HEK293T (cell line): Measurements from ENCODE around the gene STK39.

Source experiments
- CTCF ChIA-PET: fragments of 350-600 bp; formaldehyde crosslinking; extraction: SDS; loops from one replicate; lab custom pipeline; 2021; ENCODE audit warnings: antibody characterized with exemption, inconsistent platforms; lab: Yijun Ruan, JAX
- POLR2A ChIA-PET: fragments of 350-600 bp; formaldehyde crosslinking; extraction: SDS; loops from one replicate; lab custom pipeline; 2020; ENCODE audit warnings: antibody characterized with exemption, inconsistent platforms; lab: Yijun Ruan, JAX
- DNase-seq: peaks from one replicate; pipeline ENCODE4 v3.0.0; 2012; ENCODE audit warnings: mixed read lengths; ENCODE audit errors: extremely low spot score
- ARNT ChIP-seq: fragments of 450-650 bp; IDR thresholded peaks from 2 replicates; pipeline ENCODE4 v1.6.1; 2017; ENCODE audit warnings: mild to moderate bottlenecking
- BHLHE40 ChIP-seq: fragments of 450-650 bp; IDR thresholded peaks from 2 replicates; pipeline ENCODE4 v1.6.1; 2016; ENCODE audit warnings: mild to moderate bottlenecking, moderate library complexity, borderline replicate concordance
- CTBP1 ChIP-seq: fragments of 450-650 bp; IDR thresholded peaks from 2 replicates; pipeline ENCODE4 v1.6.1; 2016; ENCODE audit warnings: borderline replicate concordance
- ELF4 ChIP-seq: fragments of 450-650 bp; IDR thresholded peaks from 2 replicates; pipeline ENCODE4 v1.6.1; 2017; ENCODE audit warnings: antibody characterized with exemption
- FOXA1 ChIP-seq: fragments of 450-650 bp; IDR thresholded peaks from 2 replicates; pipeline ENCODE4 v1.6.1; 2016; ENCODE audit warnings: mild to moderate bottlenecking
- FOXK2 ChIP-seq: fragments of 450-650 bp; IDR thresholded peaks from 2 replicates; pipeline ENCODE4 v1.6.1; 2016; ENCODE audit warnings: mild to moderate bottlenecking
- FOXM1 ChIP-seq: fragments of 450-650 bp; IDR thresholded peaks from 2 replicates; pipeline ENCODE4 v1.6.1; 2017; ENCODE audit warnings: mild to moderate bottlenecking, borderline replicate concordance
- HDGF ChIP-seq: fragments of 450-650 bp; IDR thresholded peaks from 2 replicates; pipeline ENCODE4 v1.6.1; 2017; ENCODE audit warnings: antibody characterized with exemption, borderline replicate concordance
- L3MBTL2 ChIP-seq: fragments of 450-650 bp; conservative IDR thresholded peaks from 2 replicates; pipeline ENCODE4 v1.6.1; 2016; ENCODE audit warnings: mild to moderate bottlenecking
- LEF1 ChIP-seq: fragments of 450-650 bp; IDR thresholded peaks from 2 replicates; pipeline ENCODE4 v1.6.1; 2017; ENCODE audit warnings: mild to moderate bottlenecking, borderline replicate concordance
- NFRKB ChIP-seq: fragments of 450-650 bp; IDR thresholded peaks from 2 replicates; pipeline ENCODE4 v1.6.1; 2016; ENCODE audit warnings: mild to moderate bottlenecking, moderate library complexity
- SP1 ChIP-seq: fragments of 450-650 bp; IDR thresholded peaks from 2 replicates; pipeline ENCODE4 v1.6.1; 2017
- SUZ12 ChIP-seq: fragments of 450-650 bp; IDR thresholded peaks from 2 replicates; pipeline ENCODE4 v1.6.1; 2016; ENCODE audit warnings: mild to moderate bottlenecking
- TARDBP ChIP-seq: fragments of 450-650 bp; IDR thresholded peaks from 2 replicates; pipeline ENCODE4 v1.6.1; 2016
- ZNF384 ChIP-seq: fragments of 450-650 bp; IDR thresholded peaks from 2 replicates; pipeline ENCODE4 v1.6.1; 2016
- TF ChIP-seq, protein P1 (sequence below): fragments of 450-650 bp; IDR thresholded peaks from 2 replicates; pipeline ENCODE4 v1.6.1; 2016

Gene STK39

DNA sequence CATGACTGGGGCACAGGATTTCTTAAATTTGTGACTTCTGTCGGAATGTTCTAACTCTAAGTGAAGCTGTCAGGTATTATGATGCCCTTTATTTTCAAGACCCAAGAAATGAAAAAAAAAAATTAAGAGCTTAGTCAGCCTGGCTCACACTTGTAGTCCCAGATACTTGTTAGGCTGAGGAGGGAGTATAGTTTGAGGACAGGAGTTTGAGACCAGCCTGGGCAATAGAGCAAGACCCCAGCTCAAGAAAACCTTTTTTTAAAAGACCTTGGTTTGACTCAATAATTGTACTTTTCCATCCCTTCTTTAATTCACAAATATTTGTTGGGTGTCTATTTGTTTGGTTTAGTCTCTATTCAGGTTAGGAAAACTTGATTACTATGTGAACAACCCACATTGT, 310.0 kb downstream of the STK39 start:
- ChIA-PET CTCF (interaction anchor here (0.7 kb wide), 1 partner anchor 106 kb away, joined by 3 read pairs; no protein-coding TSS in a partner anchor), POLR2A (no interaction called here)
- no peak for DNase-seq
- TF ChIP-seq FOXA1 (no peak), L3MBTL2 (no peak), TARDBP (no peak), ELF4 (no peak), FOXK2 (no peak), LEF1 (no peak)
- TF ChIP-seq, protein P1, sequence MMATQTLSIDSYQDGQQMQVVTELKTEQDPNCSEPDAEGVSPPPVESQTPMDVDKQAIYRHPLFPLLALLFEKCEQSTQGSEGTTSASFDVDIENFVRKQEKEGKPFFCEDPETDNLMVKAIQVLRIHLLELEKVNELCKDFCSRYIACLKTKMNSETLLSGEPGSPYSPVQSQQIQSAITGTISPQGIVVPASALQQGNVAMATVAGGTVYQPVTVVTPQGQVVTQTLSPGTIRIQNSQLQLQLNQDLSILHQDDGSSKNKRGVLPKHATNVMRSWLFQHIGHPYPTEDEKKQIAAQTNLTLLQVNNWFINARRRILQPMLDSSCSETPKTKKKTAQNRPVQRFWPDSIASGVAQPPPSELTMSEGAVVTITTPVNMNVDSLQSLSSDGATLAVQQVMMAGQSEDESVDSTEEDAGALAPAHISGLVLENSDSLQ = no peak

DNA sequence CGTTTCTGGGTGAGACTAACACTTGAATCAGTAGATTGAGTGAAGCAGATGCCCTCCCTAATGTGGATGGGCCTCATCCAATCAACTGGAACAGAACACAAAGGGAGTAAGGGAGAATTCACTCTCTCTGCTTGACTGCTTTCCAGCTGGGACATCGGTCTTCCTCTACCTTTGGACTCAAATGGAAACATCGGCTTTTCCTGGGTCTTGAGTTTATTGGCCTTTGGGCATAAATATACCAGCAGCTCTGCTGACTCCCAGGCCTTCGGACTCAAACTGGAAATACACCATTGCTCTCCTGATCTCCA, 311.6 kb downstream of the STK39 start:
- POLR2A ChIA-PET = no interaction called here
- CTCF ChIA-PET = no interaction called here
- DNase-seq = no peak
- TF ChIP-seq FOXA1 (no peak), LEF1 (no peak), NFRKB (no peak), TARDBP (no peak), BHLHE40 (no peak), L3MBTL2 (no peak), ARNT (no peak), FOXK2 (no peak), CTBP1 (no peak), ZNF384 (no peak), FOXM1 (no peak), SP1 (no peak), SUZ12 (no peak), HDGF (no peak), ELF4 (no peak)
- TF ChIP-seq, protein P1 = no peak

DNA sequence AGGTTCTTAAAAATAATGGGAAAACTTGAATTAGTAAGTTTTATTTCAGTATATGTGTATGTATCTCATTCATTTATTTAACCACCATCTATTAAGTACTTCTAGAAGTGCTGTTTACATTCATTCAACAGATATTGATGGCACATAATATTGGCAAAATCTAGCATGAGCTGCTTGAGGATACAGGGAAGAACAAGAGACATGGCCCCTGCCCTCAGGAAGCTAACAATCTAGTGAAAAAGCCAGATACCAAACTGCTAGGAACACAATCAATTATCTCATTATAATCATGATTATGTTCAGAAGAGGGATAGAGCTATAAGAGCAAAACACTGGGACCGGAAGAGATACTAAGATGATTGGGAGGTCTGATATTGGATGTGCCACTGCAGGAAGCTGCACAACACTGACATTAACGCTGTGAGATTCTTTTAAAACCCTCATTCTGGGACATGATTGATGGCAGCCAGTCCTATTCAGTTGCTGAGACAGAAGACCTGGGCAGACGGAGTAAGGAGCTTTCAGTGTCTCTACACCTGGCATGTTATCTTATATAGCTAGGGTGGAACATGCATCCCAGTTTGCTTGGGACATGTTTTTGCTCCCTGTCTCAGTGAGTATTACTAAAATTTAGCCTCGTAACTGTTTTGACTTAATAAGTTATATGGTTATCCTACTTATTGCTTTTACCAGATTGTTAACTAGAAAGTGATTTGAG, 314.1 kb downstream of the STK39 start:
- POLR2A ChIA-PET = no interaction called here

DNA sequence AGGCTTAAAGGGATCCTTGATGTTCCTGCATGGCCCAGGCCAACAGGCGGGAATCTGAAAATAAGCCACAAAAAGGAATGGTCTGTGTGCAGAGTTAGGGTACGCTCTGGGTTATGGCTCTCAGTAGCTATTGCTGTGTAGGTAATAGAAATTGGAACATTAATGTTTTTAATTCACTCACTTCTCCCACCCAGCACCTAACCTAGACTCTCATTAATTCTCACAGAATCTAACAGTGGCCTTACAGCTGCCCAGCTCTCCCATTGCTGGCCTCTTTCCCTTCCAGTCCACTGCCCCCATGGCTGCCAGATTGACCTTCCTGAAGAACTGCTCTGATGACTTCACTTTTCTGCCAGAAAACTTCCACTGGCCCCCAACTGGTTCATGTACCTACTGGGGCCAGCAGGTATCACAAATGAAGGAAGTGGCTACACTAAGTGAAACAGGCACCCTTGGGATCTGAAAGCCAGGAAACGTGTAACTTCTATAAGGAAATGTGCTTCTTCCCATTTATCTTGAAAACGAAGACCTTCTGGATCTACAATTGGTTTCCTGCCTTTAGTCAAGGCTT, 315.2 kb downstream of the STK39 start:
- TF ChIP-seq ZNF384 = no peak
- no peak for TF ChIP-seq ARNT
- no peak for TF ChIP-seq FOXK2
- no peak for TF ChIP-seq CTBP1
- TF ChIP-seq HDGF = no peak
- TF ChIP-seq TARDBP = no peak
- CTCF ChIA-PET = no interaction called here
- no peak for DNase-seq
- POLR2A ChIA-PET = no interaction called here

More for the DNA sequence above, 314.1 kb downstream of the STK39 start:
- CTCF ChIA-PET = no interaction called here
- TF ChIP-seq, protein P1 = no peak
- TF ChIP-seq FOXM1 = no peak
- no peak for TF ChIP-seq LEF1
- no peak for TF ChIP-seq FOXK2
- no peak for TF ChIP-seq ZNF384
- no peak for TF ChIP-seq CTBP1
- TF ChIP-seq ELF4 = no peak
- no peak for TF ChIP-seq SP1
- no peak for TF ChIP-seq SUZ12
- no peak for TF ChIP-seq L3MBTL2
- TF ChIP-seq FOXA1 = no peak
- no peak for DNase-seq

DNA sequence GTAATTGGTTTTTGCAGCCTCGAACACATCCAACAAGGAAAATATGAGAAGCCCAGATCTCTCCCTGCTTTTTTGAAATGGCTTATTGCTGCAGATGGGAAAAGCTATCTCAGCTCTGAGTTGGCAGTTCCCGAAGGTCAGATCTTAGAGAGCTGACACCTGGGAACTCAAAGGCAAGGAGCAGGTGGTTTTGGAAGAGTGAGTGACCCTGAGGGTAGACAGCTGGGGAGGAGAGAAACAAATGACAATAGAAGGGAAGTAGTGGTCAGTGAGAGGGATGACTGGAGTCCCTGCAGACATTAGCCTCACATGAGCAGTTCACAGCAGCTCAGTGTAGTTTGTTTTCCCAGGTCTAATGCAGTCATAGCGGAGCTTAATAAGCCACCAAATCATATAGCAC, 317.9 kb downstream of the STK39 start:
- no peak for TF ChIP-seq LEF1
- no peak for TF ChIP-seq SUZ12
- no peak for TF ChIP-seq NFRKB
- no peak for TF ChIP-seq ZNF384
- TF ChIP-seq FOXK2 = no peak
- TF ChIP-seq HDGF = no peak
- TF ChIP-seq SP1 = no peak
- no peak for TF ChIP-seq CTBP1
- no peak for TF ChIP-seq FOXA1
- TF ChIP-seq, protein P1 = no peak
- no peak for TF ChIP-seq ARNT
- TF ChIP-seq BHLHE40 = no peak
- no peak for TF ChIP-seq L3MBTL2
- no peak for TF ChIP-seq TARDBP
- no peak for TF ChIP-seq ELF4
- CTCF ChIA-PET = no interaction called here

DNA sequence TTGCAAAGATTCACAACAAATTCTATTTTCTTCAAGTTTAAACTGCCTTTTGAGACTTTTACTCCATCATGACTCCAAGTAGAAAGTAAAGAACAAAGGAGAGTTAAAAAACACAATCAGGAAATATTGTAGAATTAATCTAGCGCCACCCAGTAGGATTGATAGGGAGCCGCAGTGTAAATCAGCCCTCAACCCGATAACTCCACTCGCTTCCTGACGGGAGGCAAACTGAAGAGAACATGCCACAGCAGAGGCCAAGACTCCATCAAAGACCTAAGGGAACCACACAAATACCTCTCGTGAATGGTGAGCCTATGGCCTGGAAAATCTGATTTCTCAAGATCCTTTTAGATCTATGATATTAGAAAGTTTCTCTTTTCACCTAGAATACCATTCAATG, 319.0 kb downstream of the STK39 start:
- TF ChIP-seq CTBP1 = no peak
- TF ChIP-seq LEF1 = no peak
- no peak for TF ChIP-seq FOXA1
- no peak for TF ChIP-seq HDGF
- no peak for TF ChIP-seq ELF4
- TF ChIP-seq TARDBP = no peak
- no peak for TF ChIP-seq NFRKB
- TF ChIP-seq BHLHE40 = no peak
- TF ChIP-seq ARNT = no peak
- no peak for TF ChIP-seq FOXM1
- no peak for TF ChIP-seq SUZ12
- TF ChIP-seq FOXK2 = no peak
- TF ChIP-seq, protein P1 = no peak
- no peak for TF ChIP-seq ZNF384
- no peak for TF ChIP-seq L3MBTL2
- no peak for TF ChIP-seq SP1
- no peak for DNase-seq
- ChIA-PET POLR2A (no interaction called here), CTCF (no interaction called here)

More for the DNA sequence above, 317.9 kb downstream of the STK39 start:
- POLR2A ChIA-PET = no interaction called here
- DNase-seq = no peak
